ENCODE measurements around the gene VLDLR.

VLDLR gene

DNA sequence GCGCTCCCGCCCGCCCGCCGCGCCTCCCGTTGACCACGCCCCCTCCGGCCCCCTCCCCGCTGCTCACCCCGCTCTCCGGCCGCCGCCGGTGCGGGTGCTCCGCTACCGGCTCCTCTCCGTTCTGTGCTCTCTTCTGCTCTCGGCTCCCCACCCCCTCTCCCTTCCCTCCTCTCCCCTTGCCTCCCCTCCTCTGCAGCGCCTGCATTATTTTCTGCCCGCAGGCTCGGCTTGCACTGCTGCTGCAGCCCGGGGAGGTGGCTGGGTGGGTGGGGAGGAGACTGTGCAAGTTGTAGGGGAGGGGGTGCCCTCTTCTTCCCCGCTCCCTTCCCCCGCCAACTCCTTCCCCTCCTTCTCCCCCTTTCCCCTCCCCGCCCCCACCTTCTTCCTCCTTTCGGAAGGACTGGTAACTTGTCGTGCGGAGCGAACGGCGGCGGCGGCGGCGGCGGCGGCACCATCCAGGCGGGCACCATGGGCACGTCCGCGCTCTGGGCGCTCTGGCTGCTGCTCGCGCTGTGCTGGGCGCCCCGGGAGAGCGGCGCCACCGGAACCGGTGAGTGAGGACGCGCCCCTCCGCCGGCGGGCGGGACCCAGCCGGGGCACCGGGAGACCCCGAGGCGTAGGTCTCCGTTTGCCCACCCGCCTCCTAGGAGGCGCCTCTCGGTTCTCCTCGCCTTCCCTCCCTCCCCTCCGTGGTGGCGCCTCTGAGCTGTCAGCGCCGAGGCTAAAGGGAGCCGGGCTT is at the start of gene VLDLR:
Gene VLDLR (plus strand): TSS at position 66 of the 739 bp plus-strand sequence. CDS start 403 bp downstream, at position 469.
- no peak for FAIRE-seq
- DNase-seq (ENCODE audit: low spot score), result peak; percentile 9

DNA sequence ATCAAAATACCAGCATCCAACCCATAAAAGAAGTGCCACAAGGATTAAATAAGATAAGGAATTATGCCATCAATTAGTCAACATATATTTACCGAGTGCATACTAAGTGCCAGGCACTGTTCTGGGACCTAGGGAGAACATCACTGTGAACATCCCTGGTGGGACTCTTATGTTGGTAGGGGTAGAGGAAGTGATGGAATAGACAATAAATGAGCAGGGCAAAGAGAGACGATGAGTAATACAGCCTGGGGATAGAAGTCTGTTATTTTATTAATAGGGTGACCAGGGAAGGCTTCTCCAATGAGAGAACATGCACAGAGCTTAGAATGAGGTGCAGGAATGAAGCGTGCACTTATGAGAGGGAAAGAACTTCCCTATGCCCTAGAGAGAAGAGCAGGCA is 47.4 kb upstream of the VLDLR start:
- no peak for DNase-seq (ENCODE audit: low spot score)
- FAIRE-seq, result no peak

GRCh38 chr9:2576631-2577030 is 45.0 kb upstream of the VLDLR start:
- FAIRE-seq, result no peak
- DNase-seq (ENCODE audit: low spot score), result no peak

DNA sequence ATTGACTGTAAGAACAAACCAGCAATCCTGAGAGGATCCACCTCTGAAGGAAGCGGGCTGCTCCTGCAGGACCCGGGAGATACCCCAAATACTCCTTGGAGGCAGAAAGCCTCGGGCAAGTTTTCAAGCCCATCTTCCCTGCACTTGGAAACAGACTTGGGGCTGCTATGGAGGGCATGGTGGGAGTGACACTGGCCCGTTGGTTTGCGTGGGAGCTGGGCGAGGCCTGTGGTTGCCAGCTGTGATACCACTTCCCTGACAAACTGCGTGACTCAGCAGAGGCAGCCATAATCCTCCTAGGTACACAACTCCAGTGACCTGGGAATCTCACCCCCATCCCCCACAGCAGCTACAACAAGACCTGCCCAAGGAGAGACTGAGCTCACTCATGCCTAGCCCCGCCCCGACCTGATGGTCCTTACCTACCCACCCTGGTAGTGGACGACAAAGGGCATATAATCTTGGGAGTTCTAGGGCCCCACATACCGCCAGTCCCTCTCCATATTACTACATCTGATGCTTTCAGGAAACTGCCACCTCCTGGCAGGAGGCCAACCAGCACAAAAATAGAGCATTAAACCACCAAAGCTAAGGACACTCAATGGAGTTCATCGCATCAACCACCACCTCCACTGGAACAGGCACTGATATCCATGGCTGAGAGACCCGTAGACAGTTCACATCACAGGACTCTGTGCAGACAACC is 38.1 kb upstream of the VLDLR start:
- DNase-seq (ENCODE audit: low spot score) (peak; percentile 51), FAIRE-seq (no peak)

DNA sequence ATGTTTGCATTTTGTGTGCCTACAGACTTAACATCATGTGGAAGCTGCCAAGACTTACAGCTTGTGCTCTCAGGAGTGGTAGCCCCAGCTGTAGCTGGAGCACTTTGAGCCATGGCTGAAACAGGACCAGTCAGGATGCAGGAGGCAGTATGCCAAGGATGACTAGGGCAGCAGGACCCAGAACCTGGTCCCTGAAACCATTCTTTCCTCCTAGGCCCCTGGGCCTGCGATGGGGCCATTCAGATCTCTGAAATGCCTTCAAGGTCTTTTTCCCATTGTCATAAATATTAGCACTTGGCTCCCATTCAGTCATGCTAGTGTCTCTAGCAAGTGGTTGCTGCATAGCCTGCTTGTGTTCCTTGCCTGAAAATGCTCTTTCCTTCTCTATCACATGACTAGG is 29.6 kb upstream of the VLDLR start:
- FAIRE-seq (no peak), DNase-seq (ENCODE audit: low spot score) (no peak)

DNA sequence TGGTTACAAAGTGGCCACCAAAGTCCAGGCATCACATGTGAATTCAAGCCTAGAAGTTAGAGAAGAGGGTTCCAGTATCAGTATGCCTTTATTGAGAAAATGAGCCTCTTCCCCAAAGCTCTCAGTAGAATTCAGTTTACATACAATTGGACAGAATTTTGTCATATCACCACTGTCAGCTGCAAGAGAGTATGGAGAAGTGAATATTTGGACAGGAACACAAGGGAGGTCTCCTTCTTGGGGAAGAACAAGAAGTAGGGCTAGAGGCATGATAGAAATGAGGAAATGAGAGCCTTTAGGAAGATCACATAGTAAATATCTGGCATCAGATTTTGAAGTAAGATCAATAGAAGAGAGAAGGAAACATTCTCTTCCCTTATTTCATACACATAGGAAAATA is 27.8 kb upstream of the VLDLR start:
- FAIRE-seq (no peak), DNase-seq (ENCODE audit: low spot score) (no peak)

GRCh38 chr9:2595973-2596372 is 25.6 kb upstream of the VLDLR start:
- DNase-seq (ENCODE audit: low spot score) (no peak), FAIRE-seq (no peak)

- FAIRE-seq (no peak), DNase-seq (ENCODE audit: low spot score) (no peak)
Observed at GRCh38 chr9:2597483-2597882, 24.1 kb upstream of the VLDLR start.

DNA sequence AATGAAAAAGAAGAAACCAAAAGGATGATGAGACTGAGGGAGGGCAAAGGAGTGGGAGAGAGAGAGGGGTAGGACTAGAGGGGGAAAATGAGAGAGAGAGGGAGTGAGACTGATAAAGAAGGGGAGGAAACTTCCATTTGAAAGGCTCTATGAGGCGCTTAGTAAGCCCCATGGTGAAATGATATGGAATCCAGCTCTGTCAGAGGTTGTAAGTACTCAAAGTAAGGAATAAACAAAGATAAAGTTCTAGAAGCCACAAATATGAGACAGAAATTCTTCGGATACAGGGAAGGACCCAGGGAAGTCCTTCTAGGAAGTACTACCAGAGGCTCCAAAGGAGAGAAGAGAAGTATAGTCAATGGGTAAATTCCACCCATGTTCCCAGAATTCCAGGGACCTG is 21.7 kb upstream of the VLDLR start:
- FAIRE-seq (no peak), DNase-seq (ENCODE audit: low spot score) (no peak)

GRCh38 chr9:2600307-2600706 is 21.3 kb upstream of the VLDLR start:
- no peak for DNase-seq (ENCODE audit: low spot score)
- FAIRE-seq, result no peak

GRCh38 chr9:2601785-2602378 is 19.7 kb upstream of the VLDLR start:
- no peak for FAIRE-seq

DNA sequence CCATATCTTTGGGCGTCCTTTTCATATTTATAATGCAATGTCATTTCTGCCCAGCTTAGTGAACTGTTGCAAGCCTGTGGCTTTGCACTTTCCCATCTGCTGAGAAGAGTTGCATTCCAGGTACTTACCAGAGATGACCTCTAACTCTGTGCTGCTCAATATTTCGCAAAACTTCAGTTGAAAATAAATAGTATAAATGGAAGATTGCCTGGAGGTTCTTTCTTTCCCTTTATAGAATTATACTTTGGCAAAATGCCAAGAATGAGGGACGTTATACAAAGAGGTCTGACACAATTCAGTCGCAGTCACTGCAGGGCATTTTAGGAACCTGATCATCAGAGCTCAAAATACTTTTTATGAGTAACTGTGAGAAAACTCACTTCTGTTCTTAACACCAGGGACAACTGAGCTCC is 18.9 kb upstream of the VLDLR start:
- FAIRE-seq (no peak), DNase-seq (ENCODE audit: low spot score) (no peak)

More at GRCh38 chr9:2601785-2602378, 19.7 kb upstream of the VLDLR start:
- DNase-seq (ENCODE audit: low spot score), result no peak

- DNase-seq (ENCODE audit: low spot score), result no peak
- no peak for FAIRE-seq
Observed at GRCh38 chr9:2603621-2604020, 18.0 kb upstream of the VLDLR start.

DNA sequence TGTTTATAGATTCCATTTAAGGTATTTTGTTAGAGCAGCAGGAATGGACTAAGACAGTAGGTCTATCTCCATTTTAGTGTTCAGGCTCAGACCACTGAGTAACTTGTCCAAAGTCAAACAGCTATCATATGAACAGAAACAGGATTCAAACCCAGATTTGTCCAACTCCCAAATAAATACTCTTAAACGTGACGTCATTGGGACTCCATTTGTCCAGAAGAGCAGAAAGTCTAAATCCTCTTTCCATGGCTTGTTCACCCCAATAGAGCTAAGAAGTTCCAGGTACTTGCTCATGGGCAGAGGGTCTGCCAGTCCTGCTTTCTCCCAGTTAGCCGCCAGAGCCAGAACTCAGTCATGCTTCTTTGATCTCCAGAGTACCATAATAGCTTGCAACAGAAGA is 16.3 kb upstream of the VLDLR start:
- FAIRE-seq (no peak), DNase-seq (ENCODE audit: low spot score) (no peak)

GRCh38 chr9:2608276-2608675 is 13.3 kb upstream of the VLDLR start:
- no peak for FAIRE-seq
- no peak for DNase-seq (ENCODE audit: low spot score)

DNA sequence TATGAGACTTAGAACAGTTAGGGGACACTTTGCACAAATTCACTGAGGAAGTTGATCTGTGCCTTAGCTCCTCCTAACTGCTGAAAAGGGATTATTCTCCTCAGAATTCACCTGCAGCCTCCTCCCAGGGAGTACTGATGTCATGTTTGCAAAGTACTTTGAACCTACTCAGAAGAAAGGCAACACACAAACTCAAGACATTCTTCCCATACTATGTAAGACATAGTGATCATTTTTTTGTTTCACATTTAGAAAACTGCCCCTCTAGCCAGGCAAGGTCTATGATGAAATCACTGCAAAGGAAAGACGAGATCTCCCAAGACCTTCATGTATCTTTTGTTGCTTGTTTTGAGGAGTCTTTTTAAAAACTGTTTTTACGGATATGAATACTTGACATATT is 10.6 kb upstream of the VLDLR start:
- no peak for FAIRE-seq
- no peak for DNase-seq (ENCODE audit: low spot score)

DNA sequence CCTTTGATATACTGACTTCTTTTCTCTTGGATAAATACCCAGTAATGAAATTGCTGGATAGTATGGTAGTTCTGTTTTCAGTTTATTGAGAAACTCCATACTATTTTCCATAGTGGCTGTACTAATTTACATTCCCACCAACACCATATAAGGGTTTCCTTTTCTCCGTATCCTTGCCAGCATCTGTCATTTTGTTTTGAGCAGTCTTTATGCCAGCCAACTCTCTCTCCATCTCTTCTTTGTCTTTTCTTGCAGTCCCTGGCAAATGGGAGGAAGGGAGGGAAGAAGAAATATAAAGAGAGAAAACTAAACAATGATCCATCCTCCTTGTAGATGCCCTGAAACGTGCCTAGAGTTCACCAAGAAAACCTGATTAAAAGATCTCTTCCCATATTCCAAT is 9.6 kb upstream of the VLDLR start:
- FAIRE-seq (no peak), DNase-seq (ENCODE audit: low spot score) (no peak)

DNA sequence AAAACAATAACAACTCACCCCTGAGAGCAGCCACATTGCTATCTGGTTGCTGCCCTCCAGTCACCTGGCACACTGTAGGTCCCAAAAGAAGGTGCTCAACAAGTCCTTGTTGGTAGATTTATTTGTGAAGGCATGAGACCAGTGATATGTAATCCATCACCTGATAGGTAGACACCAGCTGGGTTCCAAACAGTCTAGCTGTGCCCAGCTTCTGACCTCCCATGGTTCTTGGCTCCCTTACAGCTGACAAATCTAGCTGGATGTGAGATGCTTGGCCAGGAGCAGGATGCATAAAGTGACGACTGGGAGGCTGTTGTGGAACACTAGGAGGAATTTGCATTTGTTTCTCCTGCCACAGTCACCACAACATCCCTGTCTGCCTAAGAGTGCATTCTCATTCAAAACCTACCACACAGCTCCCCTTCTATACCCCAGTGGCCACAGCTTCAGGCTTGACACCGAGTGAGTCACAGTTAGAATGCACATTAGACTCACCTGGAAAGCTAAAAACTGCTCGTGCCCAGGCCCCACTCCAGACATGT is 7.8 kb upstream of the VLDLR start:
- FAIRE-seq, result no peak
- no peak for DNase-seq (ENCODE audit: low spot score)

GRCh38 chr9:2615497-2615896 is 6.1 kb upstream of the VLDLR start:
- FAIRE-seq (no peak), DNase-seq (ENCODE audit: low spot score) (no peak)

- DNase-seq (ENCODE audit: low spot score) (no peak), FAIRE-seq (no peak)
Observed at GRCh38 chr9:2616692-2617377, 4.8 kb upstream of the VLDLR start.

GRCh38 chr9:2618289-2618688 is 3.3 kb upstream of the VLDLR start:
- FAIRE-seq, result no peak

More at GRCh38 chr9:2618289-2618688, 3.3 kb upstream of the VLDLR start:
- DNase-seq (ENCODE audit: low spot score), result no peak

Measured in RCC 7860 (cell line).